WTC11 (cell line): Measurements from ENCODE around the gene CCDC43. TPM values are rescaled to one million over a fixed set of nuclear protein-coding genes. Genes with fewer than 3 reads are reported as not detected.

Experiments
- ATAC-seq: fragments of 200-7000 bp; cut with Tn5 transposase; 2 replicates; pipeline ENCODE4 v1.10.0; 2021; ENCODE audit warnings: mild to moderate bottlenecking, moderate library complexity
- CTCF ChIA-PET: fragments of 300-600 bp; sonication (Branson Sonifier 250); formaldehyde crosslinking; loops from one replicate; lab custom pipeline; 2021; ENCODE audit warnings: antibody characterized with exemption; lab: Charles Lee
- POLR2A ChIA-PET: fragments of 350-600 bp; sonication (Branson Sonifier 250); formaldehyde crosslinking; loops from one replicate; lab custom pipeline; 2021; ENCODE audit warnings: antibody characterized with exemption; lab: Charles Lee
- DNase-seq: peaks from one replicate; pipeline ENCODE4 v3.0.0; 2021; ENCODE audit warnings: low spot score
- H3K27ac Mint-ChIP-seq: 2 replicates; pipeline ENCODE4 v1.8.0; 2021; ENCODE audit warnings: mixed read lengths
- H3K27me3 Mint-ChIP-seq: 2 replicates; pipeline ENCODE4 v1.8.0; 2021; ENCODE audit warnings: low read depth, mild to moderate bottlenecking, moderate library complexity, mixed read lengths
- H3K36me3 Mint-ChIP-seq: 2 replicates; pipeline ENCODE4 v1.8.0; 2021; ENCODE audit warnings: mixed read lengths
- H3K4me1 Mint-ChIP-seq: 2 replicates; pipeline ENCODE4 v1.8.0; 2022; ENCODE audit warnings: mixed read lengths
- H3K4me3 Mint-ChIP-seq: 2 replicates; pipeline ENCODE4 v1.8.0; 2021; ENCODE audit warnings: mild to moderate bottlenecking, moderate library complexity, mixed read lengths
- H3K9me3 Mint-ChIP-seq: 2 replicates; pipeline ENCODE4 v1.8.0; 2021; ENCODE audit warnings: mixed read lengths
- ATF2 ChIP-seq: sonication (generic); formaldehyde crosslinking; IDR thresholded peaks from 2 replicates; pipeline ENCODE4 v1.8.1; 2022; ENCODE audit warnings: low read depth, missing genetic modification reagents, borderline replicate concordance
- ELF4 ChIP-seq: sonication (generic); formaldehyde crosslinking; IDR thresholded peaks from 2 replicates; pipeline ENCODE4 v1.8.1; 2022; ENCODE audit warnings: low read depth, mild to moderate bottlenecking, moderate library complexity, missing genetic modification reagents
- EMX1 ChIP-seq: fragments of 250-450 bp; sonication (Bioruptor Pico); IDR thresholded peaks from 2 replicates; pipeline ENCODE4 v1.8.0; 2021; ENCODE audit warnings: mild to moderate bottlenecking
- FOXK1 ChIP-seq: sonication (generic); formaldehyde crosslinking; IDR thresholded peaks from 2 replicates; pipeline ENCODE4 v1.8.0; 2022; ENCODE audit warnings: mild to moderate bottlenecking, moderate library complexity, missing genetic modification reagents
- FOXP1 ChIP-seq: sonication (generic); formaldehyde crosslinking; IDR thresholded peaks from 2 replicates; pipeline ENCODE4 v1.8.0; 2022; ENCODE audit warnings: missing genetic modification reagents, mild to moderate bottlenecking, moderate library complexity, borderline replicate concordance
- GRHL2 ChIP-seq: fragments of 250-450 bp; sonication (Bioruptor Pico); IDR thresholded peaks from 2 replicates; pipeline ENCODE4 v1.8.0; 2022; ENCODE audit warnings: mild to moderate bottlenecking, moderate library complexity; ENCODE audit not compliant: insufficient replicate concordance, severe bottlenecking
- JAZF1 ChIP-seq: fragments of 250-450 bp; sonication (Bioruptor Pico); IDR thresholded peaks from 2 replicates; pipeline ENCODE4 v1.9.0; 2021; ENCODE audit warnings: moderate library complexity, mild to moderate bottlenecking, inconsistent platforms
- KAT7 ChIP-seq: sonication (generic); formaldehyde crosslinking; IDR thresholded peaks from 2 replicates; pipeline ENCODE4 v1.8.1; 2023; ENCODE audit warnings: missing genetic modification reagents, mild to moderate bottlenecking, borderline replicate concordance
- MXD4 ChIP-seq: fragments of 250-450 bp; sonication (Bioruptor Pico); IDR thresholded peaks from 2 replicates; pipeline ENCODE4 v1.8.0; 2021; ENCODE audit warnings: mild to moderate bottlenecking, moderate library complexity, borderline replicate concordance
- NFATC4 ChIP-seq: fragments of 250-450 bp; sonication (Bioruptor Pico); IDR thresholded peaks from 2 replicates; pipeline ENCODE4 v1.9.0; 2021; ENCODE audit warnings: mild to moderate bottlenecking
- NR1H2 ChIP-seq: sonication (generic); formaldehyde crosslinking; IDR thresholded peaks from 2 replicates; pipeline ENCODE4 v1.9.0; 2021; ENCODE audit warnings: mild to moderate bottlenecking, moderate library complexity, missing genetic modification reagents
- NR2C2 ChIP-seq: sonication (generic); formaldehyde crosslinking; IDR thresholded peaks from 2 replicates; pipeline ENCODE4 v1.8.0; 2022; ENCODE audit warnings: mild to moderate bottlenecking, missing genetic modification reagents
- NR3C1 ChIP-seq: sonication (generic); formaldehyde crosslinking; conservative IDR thresholded peaks from 2 replicates; pipeline ENCODE4 v1.8.1; 2023; ENCODE audit warnings: low read depth, mild to moderate bottlenecking, missing genetic modification reagents
- TP53 ChIP-seq: sonication (generic); formaldehyde crosslinking; IDR thresholded peaks from 2 replicates; pipeline ENCODE4 v1.8.1; 2023; ENCODE audit warnings: mild to moderate bottlenecking, missing genetic modification reagents
- ZNF317 ChIP-seq: sonication (generic); formaldehyde crosslinking; IDR thresholded peaks from 2 replicates; pipeline ENCODE4 v1.8.1; 2023; ENCODE audit warnings: low read depth, mild to moderate bottlenecking, moderate library complexity, missing genetic modification reagents, borderline replicate concordance
- ZNF423 ChIP-seq: fragments of 250-450 bp; sonication (Bioruptor Pico); IDR thresholded peaks from 2 replicates; pipeline ENCODE4 v2.1.2; 2022; ENCODE audit warnings: mild to moderate bottlenecking, moderate library complexity
- ZNF532 ChIP-seq: fragments of 250-450 bp; sonication (Bioruptor Pico); IDR thresholded peaks from 2 replicates; pipeline ENCODE4 v1.9.0; 2021; ENCODE audit warnings: mild to moderate bottlenecking, borderline replicate concordance
- total RNA-seq: library from RNA; stranded (reverse); gene quantifications from 3 replicates; pipeline ENCODE4 v1.2.3, GENCODE V29; 2021
- TF ChIP-seq, protein P1 (sequence below): fragments of 200-600 bp; IDR thresholded peaks from 2 replicates; pipeline ENCODE4 v1.8.0; 2022; ENCODE audit warnings: antibody characterized with exemption
- TF ChIP-seq, protein P2 (sequence below): sonication (generic); formaldehyde crosslinking; IDR thresholded peaks from 2 replicates; pipeline ENCODE4 v1.8.1; 2023; ENCODE audit warnings: mild to moderate bottlenecking, missing genetic modification reagents
- TF ChIP-seq, protein P3 (sequence below): sonication (generic); formaldehyde crosslinking; IDR thresholded peaks from 2 replicates; pipeline ENCODE4 v1.8.1; 2022; ENCODE audit warnings: mild to moderate bottlenecking, missing genetic modification reagents, moderate library complexity, borderline replicate concordance
- TF ChIP-seq, protein P4 (sequence below): sonication (generic); formaldehyde crosslinking; conservative IDR thresholded peaks from 2 replicates; pipeline ENCODE4 v1.8.1; 2022; ENCODE audit warnings: mild to moderate bottlenecking, missing genetic modification reagents
- TF ChIP-seq, protein P5 (sequence below): sonication (generic); formaldehyde crosslinking; IDR thresholded peaks from 2 replicates; pipeline ENCODE4 v1.8.0; 2023; ENCODE audit warnings: missing genetic modification reagents

CCDC43 gene
- total RNA-seq, 1 experiment from 2014 or later: 37.9 TPM

GRCh38 chr17:44689477-44690217, at the start of gene CCDC43 (continued):
- TF ChIP-seq, protein P1, sequence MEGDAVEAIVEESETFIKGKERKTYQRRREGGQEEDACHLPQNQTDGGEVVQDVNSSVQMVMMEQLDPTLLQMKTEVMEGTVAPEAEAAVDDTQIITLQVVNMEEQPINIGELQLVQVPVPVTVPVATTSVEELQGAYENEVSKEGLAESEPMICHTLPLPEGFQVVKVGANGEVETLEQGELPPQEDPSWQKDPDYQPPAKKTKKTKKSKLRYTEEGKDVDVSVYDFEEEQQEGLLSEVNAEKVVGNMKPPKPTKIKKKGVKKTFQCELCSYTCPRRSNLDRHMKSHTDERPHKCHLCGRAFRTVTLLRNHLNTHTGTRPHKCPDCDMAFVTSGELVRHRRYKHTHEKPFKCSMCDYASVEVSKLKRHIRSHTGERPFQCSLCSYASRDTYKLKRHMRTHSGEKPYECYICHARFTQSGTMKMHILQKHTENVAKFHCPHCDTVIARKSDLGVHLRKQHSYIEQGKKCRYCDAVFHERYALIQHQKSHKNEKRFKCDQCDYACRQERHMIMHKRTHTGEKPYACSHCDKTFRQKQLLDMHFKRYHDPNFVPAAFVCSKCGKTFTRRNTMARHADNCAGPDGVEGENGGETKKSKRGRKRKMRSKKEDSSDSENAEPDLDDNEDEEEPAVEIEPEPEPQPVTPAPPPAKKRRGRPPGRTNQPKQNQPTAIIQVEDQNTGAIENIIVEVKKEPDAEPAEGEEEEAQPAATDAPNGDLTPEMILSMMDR: no peak
- TF ChIP-seq JAZF1 (CRISPR knock-in tag): no peak
- TF ChIP-seq, protein P2, sequence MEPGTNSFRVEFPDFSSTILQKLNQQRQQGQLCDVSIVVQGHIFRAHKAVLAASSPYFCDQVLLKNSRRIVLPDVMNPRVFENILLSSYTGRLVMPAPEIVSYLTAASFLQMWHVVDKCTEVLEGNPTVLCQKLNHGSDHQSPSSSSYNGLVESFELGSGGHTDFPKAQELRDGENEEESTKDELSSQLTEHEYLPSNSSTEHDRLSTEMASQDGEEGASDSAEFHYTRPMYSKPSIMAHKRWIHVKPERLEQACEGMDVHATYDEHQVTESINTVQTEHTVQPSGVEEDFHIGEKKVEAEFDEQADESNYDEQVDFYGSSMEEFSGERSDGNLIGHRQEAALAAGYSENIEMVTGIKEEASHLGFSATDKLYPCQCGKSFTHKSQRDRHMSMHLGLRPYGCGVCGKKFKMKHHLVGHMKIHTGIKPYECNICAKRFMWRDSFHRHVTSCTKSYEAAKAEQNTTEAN (CRISPR knock-in tag): 0 out of 2 replicates have a peak, but pooled peaks have one; percentile 77
- TF ChIP-seq FOXP1 (CRISPR knock-in tag): peak; percentile 87
- TF ChIP-seq, protein P3, sequence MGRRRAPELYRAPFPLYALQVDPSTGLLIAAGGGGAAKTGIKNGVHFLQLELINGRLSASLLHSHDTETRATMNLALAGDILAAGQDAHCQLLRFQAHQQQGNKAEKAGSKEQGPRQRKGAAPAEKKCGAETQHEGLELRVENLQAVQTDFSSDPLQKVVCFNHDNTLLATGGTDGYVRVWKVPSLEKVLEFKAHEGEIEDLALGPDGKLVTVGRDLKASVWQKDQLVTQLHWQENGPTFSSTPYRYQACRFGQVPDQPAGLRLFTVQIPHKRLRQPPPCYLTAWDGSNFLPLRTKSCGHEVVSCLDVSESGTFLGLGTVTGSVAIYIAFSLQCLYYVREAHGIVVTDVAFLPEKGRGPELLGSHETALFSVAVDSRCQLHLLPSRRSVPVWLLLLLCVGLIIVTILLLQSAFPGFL (CRISPR knock-in tag): no peak
- TF ChIP-seq GRHL2 (CRISPR knock-in tag): no peak
- TF ChIP-seq, protein P4, sequence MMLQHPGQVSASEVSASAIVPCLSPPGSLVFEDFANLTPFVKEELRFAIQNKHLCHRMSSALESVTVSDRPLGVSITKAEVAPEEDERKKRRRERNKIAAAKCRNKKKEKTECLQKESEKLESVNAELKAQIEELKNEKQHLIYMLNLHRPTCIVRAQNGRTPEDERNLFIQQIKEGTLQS (CRISPR knock-in tag): no peak
- TF ChIP-seq ZNF317: peak; percentile 10; the same call in 1 of the 2 replicates
- TF ChIP-seq ZNF423 (CRISPR knock-in tag): no peak
- TF ChIP-seq, protein P5, sequence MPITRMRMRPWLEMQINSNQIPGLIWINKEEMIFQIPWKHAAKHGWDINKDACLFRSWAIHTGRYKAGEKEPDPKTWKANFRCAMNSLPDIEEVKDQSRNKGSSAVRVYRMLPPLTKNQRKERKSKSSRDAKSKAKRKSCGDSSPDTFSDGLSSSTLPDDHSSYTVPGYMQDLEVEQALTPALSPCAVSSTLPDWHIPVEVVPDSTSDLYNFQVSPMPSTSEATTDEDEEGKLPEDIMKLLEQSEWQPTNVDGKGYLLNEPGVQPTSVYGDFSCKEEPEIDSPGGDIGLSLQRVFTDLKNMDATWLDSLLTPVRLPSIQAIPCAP: no peak
- TF ChIP-seq FOXK1 (CRISPR knock-in tag): peak; percentile 81
- no peak for TF ChIP-seq NR2C2 (CRISPR knock-in tag)

- Mint-ChIP-seq H3K4me1 (peaks cover 11% of the 10 kb centered on the region), H3K9me3 (no peaks in the 10 kb centered on the region), H3K27ac (peak overlapping the region; percentile 27; the same call in 1 of the 2 replicates), H3K36me3 (peaks cover 47% of the 10 kb centered on the region), H3K4me3 (no peak overlapping the region), H3K27me3 (no peaks in the 10 kb centered on the region)
- no peak for DNase-seq
- POLR2A ChIA-PET: no interaction called here
- CTCF ChIA-PET: interaction anchor here (1.0 to 2.4 kb wide), 3 partner anchors 11 to 205 kb away, joined by 4 to 6 read pairs (median 5); no protein-coding TSS in a partner anchor
- ATAC-seq: peak; percentile 55
- TF ChIP-seq NFATC4 (CRISPR knock-in tag) (no peak), ATF2 (no peak), ZNF532 (CRISPR knock-in tag) (no peak), JAZF1 (CRISPR knock-in tag) (no peak), NR1H2 (no peak), MXD4 (no peak), ELF4 (CRISPR knock-in tag) (no peak), ZNF423 (CRISPR knock-in tag) (no peak), NR2C2 (CRISPR knock-in tag) (no peak), KAT7 (CRISPR knock-in tag) (no peak), TP53 (CRISPR knock-in tag) (no peak), EMX1 (CRISPR knock-in tag) (no peak), NR3C1 (no peak)
Observed at GRCh38 chr17:44738214-44738906, 48.8 kb upstream of the CCDC43 start.
